CD4-positive, alpha-beta T cell (primary cell): ENCODE results near the gene ACAP3. TPM values are rescaled to one million over a fixed set of nuclear protein-coding genes. Genes with fewer than 3 reads are reported as not detected.

ENCODE experiments used
- ATAC-seq: fragments of 200-7000 bp; cut with Tn5 transposase; one replicate; pipeline ENCODE4 v1.10.0; 2022; ENCODE audit warnings: mild to moderate bottlenecking; ENCODE audit not compliant: poor library complexity
- CTCF ChIA-PET: fragments of 350-600 bp; sonication (Branson Sonifier 250); formaldehyde crosslinking; loops from one replicate; lab custom pipeline; 2021; ENCODE audit warnings: antibody characterized with exemption, inconsistent platforms; lab: Charles Lee
- POLR2A ChIA-PET: fragments of 350-600 bp; sonication (Branson Sonifier 250); formaldehyde crosslinking; loops from one replicate; lab custom pipeline; 2021; ENCODE audit warnings: antibody characterized with exemption, inconsistent platforms; lab: Charles Lee
- DNase-seq, 14 experiments: peaks; one replicate each; pipeline ENCODE4 v3.0.0-alpha.2; 2013 to 2020; ENCODE audit warnings: mixed read lengths in 2 of 14
- H3K27ac ChIP-seq, 2 donors: one replicate each; pipeline versions ENCODE4 v1.5.1 to v1.7.0; 2013; ENCODE audit warnings: low read length in 2 of 2, low read depth in 1 of 2, mild to moderate bottlenecking in 1 of 2
- H3K27me3 ChIP-seq, 2 experiments: 1 replicate in 1 of 2; 2 replicates in 1 of 2; pipeline versions ENCODE4 v1.6.1 to v1.7.0; 2013; ENCODE audit warnings: low read length in 2 of 2, control low read depth in 1 of 2, mild to moderate bottlenecking in 1 of 2, moderate library complexity in 1 of 2; ENCODE audit not compliant: insufficient read depth in 2 of 2, control insufficient read depth in 1 of 2
- H3K36me3 ChIP-seq: one replicate; pipeline ENCODE4 v1.6.1; 2013; ENCODE audit warnings: low read length, control low read depth; ENCODE audit not compliant: insufficient read depth
- H3K4me1 ChIP-seq: one replicate; pipeline ENCODE4 v1.6.1; 2013; ENCODE audit warnings: low read length, control low read depth; ENCODE audit not compliant: insufficient read depth
- H3K4me3 ChIP-seq: one replicate; pipeline ENCODE4 v1.5.1; 2013; ENCODE audit warnings: mild to moderate bottlenecking, low read length, moderate library complexity
- H3K9me3 ChIP-seq, 2 experiments: 1 replicate in 1 of 2; 2 replicates in 1 of 2; pipeline versions ENCODE4 v1.6.1 to v1.7.0; 2013; ENCODE audit warnings: low read length in 2 of 2, mild to moderate bottlenecking in 2 of 2, control low read depth in 1 of 2, moderate library complexity in 1 of 2; ENCODE audit not compliant: control insufficient read depth in 1 of 2, insufficient read depth in 1 of 2
- H3K27ac Mint-ChIP-seq: one replicate; pipeline ENCODE4 v1.8.0; 2020; ENCODE audit warnings: mixed read lengths
- H3K27me3 Mint-ChIP-seq: one replicate; pipeline ENCODE4 v1.8.0; 2021; ENCODE audit warnings: mixed read lengths
- H3K36me3 Mint-ChIP-seq: one replicate; pipeline ENCODE4 v1.8.0; 2021; ENCODE audit warnings: low read depth, mixed read lengths
- H3K4me1 Mint-ChIP-seq: one replicate; pipeline ENCODE4 v1.8.0; 2021; ENCODE audit warnings: low read depth, mixed read lengths
- H3K4me3 Mint-ChIP-seq: one replicate; pipeline ENCODE4 v1.8.0; 2020; ENCODE audit warnings: mild to moderate bottlenecking, mixed read lengths
- H3K9me3 Mint-ChIP-seq: one replicate; pipeline ENCODE4 v1.8.0; 2020; ENCODE audit warnings: mixed read lengths
- CTCF ChIP-seq: fragments of 200-600 bp; IDR thresholded peaks from one replicate; pipeline ENCODE4 v1.8.0; 2022; ENCODE audit warnings: antibody characterized with exemption, mild to moderate bottlenecking
- intact Hi-C, 2 experiments: fragments of 100-400 bp; cut with DNase I in 1 of 2; cut with micrococcal nuclease in 1 of 2; formaldehyde crosslinking; loops; one replicate each; pipeline versions ENCODE4 v1.15.1 to v1.9.0; 2023 to 2025; cut with DNase I, micrococcal nuclease
- total RNA-seq, 174 experiments: library from RNA in 2 of 174; stranded (reverse) in 2 of 174; gene quantifications; one replicate each; pipeline ENCODE4 v1.2.3 and lab custom pipeline; 2021 to 2026

The ACAP3 gene
- total RNA-seq, 2 experiments from 2014 or later, result 45.3 to 46.4 TPM

- Mint-ChIP-seq H3K27ac (peak overlapping the region; percentile 36), H3K27me3 (no peaks in the 10 kb centered on the region), H3K4me3 (peak overlapping the region; percentile 56), H3K36me3 (peaks cover 26% of the 10 kb centered on the region), H3K9me3 (no peaks in the 10 kb centered on the region), H3K4me1 (peaks cover 23% of the 10 kb centered on the region)
- H3K27me3 ChIP-seq, result no peaks in the 10 kb centered on the region
- POLR2A ChIA-PET, result no interaction called here
- no peak for ATAC-seq
- peaks cover 44% of the 10 kb centered on the region for H3K36me3 ChIP-seq
- H3K9me3 ChIP-seq, result peaks cover 0 to 4% of the 10 kb centered on the region in 2 experiments
- peak overlapping the region in 1 of 2 donors; percentile 21 for H3K27ac ChIP-seq
- H3K4me1 ChIP-seq, result peaks cover 44% of the 10 kb centered on the region
- no peak for DNase-seq
- intact Hi-C loops, result no loop called here
- CTCF ChIA-PET, result no interaction called here
- no peak for TF ChIP-seq CTCF
- no peak overlapping the region for H3K4me3 ChIP-seq
These were observed 13.1 kb upstream of the ACAP3 start for GRCh38 chr1:1320666-1321448.

- no peaks in the 10 kb centered on the region for H3K27me3 Mint-ChIP-seq
- intact Hi-C loops, result no loop called here
- peaks cover 32% of the 10 kb centered on the region for H3K36me3 Mint-ChIP-seq
- H3K27ac Mint-ChIP-seq, result peak overlapping the region; percentile 39
- Histone ChIP-seq H3K27ac (no peak overlapping the region), H3K27me3 (no peaks in the 10 kb centered on the region), H3K4me1 (peaks cover 40% of the 10 kb centered on the region), H3K9me3 (peaks cover 0 to 4% of the 10 kb centered on the region in 2 experiments), H3K4me3 (no peak overlapping the region), H3K36me3 (peaks cover 53% of the 10 kb centered on the region)
- H3K4me1 Mint-ChIP-seq, result peaks cover 15% of the 10 kb centered on the region
- H3K4me3 Mint-ChIP-seq, result peak overlapping the region; percentile 51
- CTCF ChIA-PET, result no interaction called here
- TF ChIP-seq CTCF, result no peak
- H3K9me3 Mint-ChIP-seq, result no peaks in the 10 kb centered on the region
- DNase-seq, result no peak
- POLR2A ChIA-PET, result no interaction called here
- no peak for ATAC-seq
These were observed 11.9 kb upstream of the ACAP3 start for GRCh38 chr1:1319646-1319941.

DNA sequence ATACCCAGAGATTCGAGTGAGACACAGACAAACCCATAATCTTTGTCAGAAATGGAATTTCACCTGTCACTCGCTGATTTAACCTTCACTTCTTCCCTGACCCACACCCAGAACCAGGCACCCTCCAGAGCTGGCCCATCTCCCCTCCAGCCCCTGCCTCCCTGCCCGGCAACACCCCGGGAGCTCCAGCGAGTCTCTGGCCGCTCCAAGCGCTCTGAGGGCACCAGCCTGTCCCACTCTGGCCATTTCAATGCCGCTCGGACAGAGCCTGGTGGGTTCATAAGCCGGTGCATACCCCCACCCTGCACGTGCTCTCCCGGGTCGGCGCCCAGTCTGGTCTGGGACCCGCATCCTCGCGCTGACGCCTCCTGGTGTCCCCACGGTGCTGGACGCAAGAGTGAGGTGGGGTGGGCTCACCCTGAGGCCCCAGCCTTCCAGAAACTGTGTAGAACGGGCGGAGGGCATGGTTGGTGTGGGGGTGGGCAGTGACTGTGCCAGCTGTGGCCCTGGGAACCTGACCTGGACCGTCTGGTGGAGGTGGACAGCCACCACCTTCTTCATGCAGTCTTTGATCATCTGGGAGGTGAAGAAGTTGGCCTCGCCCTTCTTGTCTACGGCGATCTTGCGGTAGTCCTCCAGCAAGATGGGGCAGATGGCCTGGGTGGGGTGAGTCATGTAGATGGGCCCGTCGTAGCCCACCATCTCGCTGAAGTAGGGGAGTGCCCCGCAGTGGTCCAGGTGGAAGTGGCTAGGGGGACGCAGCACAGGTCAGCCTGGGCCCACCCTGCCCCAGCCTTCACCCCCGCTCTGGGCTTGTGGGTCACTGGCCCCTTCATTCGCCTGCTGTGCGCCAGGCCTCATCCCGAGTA, 11.3 kb upstream of the ACAP3 start:
- Mint-ChIP-seq H3K27ac (peak overlapping the region; percentile 39), H3K27me3 (no peaks in the 10 kb centered on the region), H3K9me3 (no peaks in the 10 kb centered on the region), H3K4me1 (peaks cover 11% of the 10 kb centered on the region), H3K36me3 (peaks cover 32% of the 10 kb centered on the region), H3K4me3 (peak overlapping the region; percentile 51)
- H3K4me3 ChIP-seq, result no peak overlapping the region
- ATAC-seq, result no peak
- H3K36me3 ChIP-seq, result peaks cover 59% of the 10 kb centered on the region
- peaks cover 40% of the 10 kb centered on the region for H3K4me1 ChIP-seq
- TF ChIP-seq CTCF, result no peak
- no peak for DNase-seq
- no peak overlapping the region for H3K27ac ChIP-seq
- peaks cover 0 to 4% of the 10 kb centered on the region in 2 experiments for H3K9me3 ChIP-seq
- intact Hi-C loops, result no loop called here
- ChIA-PET POLR2A (no interaction called here), CTCF (no interaction called here)
- no peaks in the 10 kb centered on the region for H3K27me3 ChIP-seq
